A549 (cell line): ENCODE results near the gene PGBD5.

Source experiments
- CEBPB ChIP-seq, 2 experiments: fragments of >200 bp in 1 of 2; sonication (Bioruptor Twin) in 1 of 2; formaldehyde crosslinking in 1 of 2; IDR thresholded peaks; 2 replicates each; pipeline ENCODE4 v1.6.1; 2012 to 2016
- CTCF ChIP-seq: fragments of >200 bp; sonication (Bioruptor Twin); formaldehyde crosslinking; IDR thresholded peaks from 3 replicates; pipeline ENCODE4 v1.5.1; 2016
- KDM1A ChIP-seq: fragments of 200-600 bp; sonication (generic); IDR thresholded peaks from 2 replicates; pipeline ENCODE4 v1.6.1; 2016; ENCODE audit warnings: low read depth, mild to moderate bottlenecking
- POLR2A ChIP-seq: IDR thresholded peaks from 2 replicates; pipeline ENCODE4 v1.6.1; 2012; ENCODE audit warnings: mild to moderate bottlenecking, low read length
- POLR2AphosphoS2 ChIP-seq: conservative IDR thresholded peaks from 2 replicates; pipeline ENCODE4 v1.6.1; 2012; ENCODE audit warnings: low read length, improper control_type of control experiment, inconsistent platforms

DNA sequence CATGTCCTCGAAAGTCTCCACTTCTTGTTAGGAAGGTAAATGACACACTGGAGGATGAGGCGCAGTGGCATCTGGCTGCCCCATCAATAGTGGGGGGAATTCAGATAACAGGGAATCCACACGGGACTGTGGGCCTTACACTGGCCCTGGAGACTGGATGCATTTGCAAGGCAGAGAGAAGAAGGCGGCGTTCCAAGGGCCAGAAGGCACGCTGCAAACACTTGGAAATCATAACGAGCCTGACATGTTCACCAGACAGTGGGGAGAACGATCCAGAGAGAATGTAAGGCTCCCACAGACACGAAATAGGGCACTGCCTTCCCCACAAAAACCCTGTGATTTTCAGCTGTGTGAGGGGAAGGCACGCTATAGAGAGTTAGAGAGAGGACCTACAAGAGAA is 70.5 kb downstream of the PGBD5 start:
- no peak for TF ChIP-seq CTCF
- TF ChIP-seq POLR2A = no peak
- no peak for TF ChIP-seq POLR2AphosphoS2
- no peak for TF ChIP-seq KDM1A
- no peak for TF ChIP-seq CEBPB (IDR thresholded peaks at IDR 0.05)
